ENCODE results near the gene TSPYL4. TPM values are rescaled to one million over a fixed set of nuclear protein-coding genes. Genes with fewer than 3 reads are reported as not detected.

TSPYL4 gene
- total RNA-seq, 1 donor, result 28.5 TPM

Other genes with a start within 250 kb of the TSPYL4 start
- gene FRK, start 193.2 kb downstream of the TSPYL4 start, total RNA-seq, result under 0.01 TPM
- 7.0 TPM for gene NT5DC1, start 153.2 kb downstream of the TSPYL4 start, total RNA-seq
- not detected for gene COL10A1, start 127.9 kb downstream of the TSPYL4 start, total RNA-seq
- 111 TPM for gene TSPYL1, start 25.9 kb upstream of the TSPYL4 start, total RNA-seq
- gene DSE, start 116.9 kb upstream of the TSPYL4 start, total RNA-seq, result 35.8 TPM
- gene CALHM6, start 207.3 kb upstream of the TSPYL4 start, total RNA-seq, result 77.8 TPM